EH (cell line): ENCODE data around the gene MBD2.
"Not testable (repeated sequence)": the region's sequence is repeated elsewhere in the genome, so short reads cannot be mapped to it uniquely, and the experiment has no call there.

ENCODE experiments used
- DNase-seq: peaks from one replicate; pipeline ENCODE4 v3.0.0-alpha.2; 2015; ENCODE audit warnings: low read depth

MBD2 gene

GRCh38 chr18:54149078-54149697 lies 75.3 kb downstream of the MBD2 start:
- peak; percentile 96 for DNase-seq

GRCh38 chr18:54148678-54149077 lies 75.8 kb downstream of the MBD2 start:
- DNase-seq, result no peak

- no peak for DNase-seq
Measured at GRCh38 chr18:54148151-54148550, 76.3 kb downstream of the MBD2 start.

GRCh38 chr18:54147439-54147838 lies 77.0 kb downstream of the MBD2 start:
- no peak for DNase-seq

- DNase-seq, result no peak
Measured at GRCh38 chr18:54141041-54141608, 83.3 kb downstream of the MBD2 start.

GRCh38 chr18:54140641-54141040 lies 83.8 kb downstream of the MBD2 start:
- peak; percentile 73 for DNase-seq

- DNase-seq, result no peak
Measured at GRCh38 chr18:54135216-54135615, 89.3 kb downstream of the MBD2 start.

- DNase-seq, result no peak
Measured at GRCh38 chr18:54134053-54134452, 90.4 kb downstream of the MBD2 start.

GRCh38 chr18:54130631-54131030 lies 93.8 kb downstream of the MBD2 start:
- DNase-seq, result no peak

- peak; percentile 40 for DNase-seq
Measured at GRCh38 chr18:54130177-54130576, 94.3 kb downstream of the MBD2 start.

GRCh38 chr18:54129448-54130067 lies 94.9 kb downstream of the MBD2 start:
- no peak for DNase-seq

- peak; percentile 68 for DNase-seq
Measured at GRCh38 chr18:54127759-54128378, 96.6 kb downstream of the MBD2 start.

- no peak for DNase-seq
Measured at GRCh38 chr18:54125429-54125828, 99.0 kb downstream of the MBD2 start.

GRCh38 chr18:54123720-54124440 lies 100.6 kb downstream of the MBD2 start:
- not testable (repeated sequence) for DNase-seq

- peak; percentile 65 for DNase-seq
Measured at GRCh38 chr18:54119524-54120019, 104.9 kb downstream of the MBD2 start.

- no peak for DNase-seq
Measured at GRCh38 chr18:54117853-54118773, 106.4 kb downstream of the MBD2 start.

GRCh38 chr18:54116541-54117257 lies 107.8 kb downstream of the MBD2 start:
- no peak for DNase-seq

GRCh38 chr18:54112356-54112755 lies 112.1 kb downstream of the MBD2 start:
- DNase-seq, result peak; percentile 73

GRCh38 chr18:54109131-54109683 lies 115.3 kb downstream of the MBD2 start:
- DNase-seq, result peak; percentile 46

GRCh38 chr18:54102123-54102522 lies 122.3 kb downstream of the MBD2 start:
- DNase-seq, result no peak
